PC-9 (cell line): Measurements from ENCODE around the gene CD300A. TPM values are rescaled to one million over a fixed set of nuclear protein-coding genes. Genes with fewer than 3 reads are reported as not detected.

ENCODE experiments used
- BruUV-seq: library from RNA; stranded (reverse); fragments of 400-500 nt; replicated peaks from 2 replicates; lab custom pipeline; 2021; lab: Mats Ljungman, UMichigan
- CTCF ChIA-PET: fragments of 300-600 bp; sonication (Branson Sonifier 250); formaldehyde crosslinking; loops from one replicate; lab custom pipeline; 2022; ENCODE audit warnings: antibody characterized with exemption; lab: Charles Lee
- POLR2A ChIA-PET: fragments of 300-600 bp; sonication (Branson Sonifier 250); formaldehyde crosslinking; loops from one replicate; lab custom pipeline; 2022; ENCODE audit warnings: antibody characterized with exemption; ENCODE audit not compliant: unreplicated experiment; lab: Charles Lee
- DNase-seq, 2 experiments: peaks; one replicate each; pipeline versions ENCODE4 v3.0.0 to v3.0.0-alpha.2; 2015 to 2022; ENCODE audit warnings: mixed read lengths in 1 of 2
- H2AFZ ChIP-seq: fragments of 200-600 bp; sonication (generic); 2 replicates; pipeline ENCODE4 v1.8.1; 2017; ENCODE audit warnings: antibody characterized with exemption
- H3F3A ChIP-seq: fragments of 200-600 bp; sonication (generic); 2 replicates; pipeline ENCODE4 v1.8.1; 2017; ENCODE audit warnings: antibody characterized with exemption, mild to moderate bottlenecking, low read depth; ENCODE audit not compliant: insufficient read depth
- H3K27ac ChIP-seq: fragments of 200-600 bp; sonication (generic); 2 replicates; pipeline ENCODE4 v1.6.1; 2016; ENCODE audit warnings: mixed run types
- H3K27me3 ChIP-seq: fragments of 200-600 bp; sonication (generic); 2 replicates; pipeline ENCODE4 v1.6.1; 2016; ENCODE audit warnings: low read depth, mixed run types; ENCODE audit not compliant: insufficient read depth
- H3K36me3 ChIP-seq: fragments of 200-600 bp; sonication (generic); 2 replicates; pipeline ENCODE4 v1.6.1; 2016; ENCODE audit warnings: low read depth, mixed run types
- H3K4me1 ChIP-seq: fragments of 200-600 bp; sonication (generic); replicated peaks from 2 replicates; pipeline ENCODE4 v1.6.1; 2016; ENCODE audit warnings: mixed run types; ENCODE audit not compliant: insufficient read depth
- H3K4me2 ChIP-seq: fragments of 200-600 bp; sonication (generic); 2 replicates; pipeline ENCODE4 v1.6.1; 2017; ENCODE audit warnings: mixed run types
- H3K4me3 ChIP-seq: fragments of 200-600 bp; sonication (generic); 2 replicates; pipeline ENCODE4 v1.6.1; 2016; ENCODE audit warnings: mixed run types
- H3K79me2 ChIP-seq: fragments of 200-600 bp; sonication (generic); 2 replicates; pipeline ENCODE4 v1.6.1; 2017; ENCODE audit warnings: low read depth, mixed run types
- H3K9me2 ChIP-seq: fragments of 200-600 bp; sonication (generic); 2 replicates; pipeline ENCODE4 v1.8.1; 2017; ENCODE audit warnings: mild to moderate bottlenecking; ENCODE audit not compliant: insufficient read depth
- H3K9me3 ChIP-seq: fragments of 200-600 bp; sonication (generic); 2 replicates; pipeline ENCODE4 v1.8.1; 2016; ENCODE audit warnings: low read depth; ENCODE audit not compliant: insufficient read depth
- H4K20me1 ChIP-seq: fragments of 200-600 bp; sonication (generic); 2 replicates; pipeline ENCODE4 v1.8.1; 2017; ENCODE audit not compliant: insufficient read depth
- CTCF ChIP-seq: fragments of 200-600 bp; sonication (generic); conservative IDR thresholded peaks from 2 replicates; pipeline ENCODE4 v1.6.1; 2017; ENCODE audit warnings: mixed run types, antibody characterized with exemption, mild to moderate bottlenecking, moderate library complexity
- EZH2 ChIP-seq: fragments of 200-600 bp; sonication (generic); IDR thresholded peaks from 2 replicates; pipeline ENCODE4 v1.8.0; 2017; ENCODE audit warnings: antibody characterized with exemption, low read depth
- intact Hi-C: fragments of 100-400 bp; cut with micrococcal nuclease; formaldehyde crosslinking; loops from one replicate; pipeline ENCODE4 v1.10.0; 2022; ENCODE audit not compliant: unreplicated experiment
- total RNA-seq: library from RNA; stranded (reverse); gene quantifications from 2 replicates; pipeline ENCODE4 v1.2.3, GENCODE V29; 2021

Gene CD300A
- total RNA-seq, 1 experiment from 2014 or later = not detected

GRCh38 chr17:74457146-74457819, 9.2 kb upstream of the CD300A start:
- no peaks in the 10 kb centered on the region for H4K20me1 ChIP-seq
- DNase-seq = peak in 1 of 2 experiments; percentile 63
- no peaks in the 10 kb centered on the region for H3K79me2 ChIP-seq
- H3K36me3 ChIP-seq = no peaks in the 10 kb centered on the region
- TF ChIP-seq CTCF = peak; percentile 98
- no peak for TF ChIP-seq EZH2
- peaks cover 30% of the 10 kb centered on the region for H3K27me3 ChIP-seq
- H3K4me3 ChIP-seq = no peak overlapping the region
- intact Hi-C loops = loop anchor here (1.0 to 10.0 kb wide), 6 partner anchors 26 to 242 kb away; partner anchors contain the start of gene TTYH2
- no TSS peak for BruUV-seq
- H3F3A ChIP-seq = no peaks in the 10 kb centered on the region
- H3K9me3 ChIP-seq = no peaks in the 10 kb centered on the region
- H3K27ac ChIP-seq = no peak overlapping the region
- no peak overlapping the region for H3K4me2 ChIP-seq
- ChIA-PET POLR2A (interaction anchor here (0.6 kb wide), 1 partner anchor 158 kb away, joined by 3 read pairs; no protein-coding TSS in a partner anchor), CTCF (interaction anchor here (1.0 to 1.3 kb wide), 2 partner anchors 77 to 78 kb away, joined by 5 to 6 read pairs; no protein-coding TSS in a partner anchor)
- peaks cover 7% of the 10 kb centered on the region; the same call in 1 of the 2 replicates for H3K4me1 ChIP-seq
- H3K9me2 ChIP-seq = no peaks in the 10 kb centered on the region
- H2AFZ ChIP-seq = no peak overlapping the region

- no peak overlapping the region for H3K4me2 ChIP-seq
- no peaks in the 10 kb centered on the region for H3K9me3 ChIP-seq
- H3K4me3 ChIP-seq = no peak overlapping the region
- no peaks in the 10 kb centered on the region for H3K79me2 ChIP-seq
- H3K9me2 ChIP-seq = no peaks in the 10 kb centered on the region
- H3K4me1 ChIP-seq = peaks cover 7% of the 10 kb centered on the region; the same call in 1 of the 2 replicates
- H3K27ac ChIP-seq = no peak overlapping the region
- peaks cover 30% of the 10 kb centered on the region for H3K27me3 ChIP-seq
- H2AFZ ChIP-seq = no peak overlapping the region
- no TSS peak for BruUV-seq
- no peaks in the 10 kb centered on the region for H3K36me3 ChIP-seq
- intact Hi-C loops = loop anchor here (1.0 to 10.0 kb wide), 6 partner anchors 27 to 243 kb away; partner anchors contain the start of gene TTYH2
- no peak for DNase-seq
- ChIA-PET POLR2A (no interaction called here), CTCF (interaction anchor here (1.0 to 1.3 kb wide), 2 partner anchors 77 to 79 kb away, joined by 5 to 6 read pairs; no protein-coding TSS in a partner anchor)
- H3F3A ChIP-seq = no peaks in the 10 kb centered on the region
- TF ChIP-seq EZH2 = no peak
- peak; percentile 31; the same call in 1 of the 2 replicates for TF ChIP-seq CTCF
- H4K20me1 ChIP-seq = no peaks in the 10 kb centered on the region
Observed at GRCh38 chr17:74457820-74458166, 8.6 kb upstream of the CD300A start.

- intact Hi-C loops = loop anchor here (10.0 kb wide), 2 partner anchors 154 to 244 kb away; partner anchors contain the start of gene TTYH2
- no peak overlapping the region for H3K27ac ChIP-seq
- no peak overlapping the region for H3K4me3 ChIP-seq
- no peak for TF ChIP-seq CTCF
- POLR2A ChIA-PET = no interaction called here
- H3K79me2 ChIP-seq = no peaks in the 10 kb centered on the region
- no peak overlapping the region for H3K4me2 ChIP-seq
- no peaks in the 10 kb centered on the region for H4K20me1 ChIP-seq
- H3K9me2 ChIP-seq = no peaks in the 10 kb centered on the region
- H3K9me3 ChIP-seq = no peaks in the 10 kb centered on the region
- peaks cover 7% of the 10 kb centered on the region; the same call in 1 of the 2 replicates for H3K4me1 ChIP-seq
- DNase-seq = no peak
- no peak overlapping the region for H2AFZ ChIP-seq
- no peaks in the 10 kb centered on the region for H3K36me3 ChIP-seq
- no TSS peak for BruUV-seq
- H3K27me3 ChIP-seq = peaks cover 30% of the 10 kb centered on the region
- CTCF ChIA-PET = interaction anchor here (1.2 kb wide), 1 partner anchor 80 kb away, joined by 3 read pairs; no protein-coding TSS in a partner anchor
- H3F3A ChIP-seq = no peaks in the 10 kb centered on the region
Observed at GRCh38 chr17:74458835-74459234, 7.6 kb upstream of the CD300A start.
